Type B pancreatic cell (in vitro differentiated cells): ENCODE results near the gene ACTN1. TPM values are rescaled to one million over a fixed set of nuclear protein-coding genes. Genes with fewer than 3 reads are reported as not detected.

Experiments
- DNase-seq: peaks from one replicate; pipeline ENCODE4 v3.0.0; 2021; ENCODE audit warnings: mixed read lengths; ENCODE audit not compliant: unreplicated experiment; ENCODE audit errors: extremely low spot score
- H3K27ac Mint-ChIP-seq: 2 replicates; pipeline ENCODE4 v1.8.0; 2021; ENCODE audit warnings: mild to moderate bottlenecking, mixed read lengths
- H3K27me3 Mint-ChIP-seq: 2 replicates; pipeline ENCODE4 v1.8.0; 2021; ENCODE audit warnings: mixed read lengths
- H3K36me3 Mint-ChIP-seq: 2 replicates; pipeline ENCODE4 v1.8.0; 2021; ENCODE audit warnings: mixed read lengths
- H3K4me1 Mint-ChIP-seq: one replicate; pipeline ENCODE4 v1.8.0; 2021; ENCODE audit warnings: mixed read lengths; ENCODE audit not compliant: unreplicated experiment
- H3K4me3 Mint-ChIP-seq: 2 replicates; pipeline ENCODE4 v1.8.0; 2021; ENCODE audit warnings: mild to moderate bottlenecking, mixed read lengths
- H3K9me3 Mint-ChIP-seq: 2 replicates; pipeline ENCODE4 v1.8.0; 2021; ENCODE audit warnings: mixed read lengths
- total RNA-seq: library from RNA; stranded (reverse); gene quantifications from 2 replicates; pipeline ENCODE4 v1.2.1, GENCODE V29; 2021; ENCODE audit warnings: low replicate concordance
- TF ChIP-seq, protein P1 (sequence below): fragments of 200-600 bp; sonication (generic); conservative IDR thresholded peaks from 2 replicates; pipeline ENCODE4 v1.5.0; 2021; ENCODE audit warnings: antibody characterized with exemption, mild to moderate bottlenecking

ACTN1 gene
- total RNA-seq, 1 donor from 2014 or later, result 176 TPM

DNA sequence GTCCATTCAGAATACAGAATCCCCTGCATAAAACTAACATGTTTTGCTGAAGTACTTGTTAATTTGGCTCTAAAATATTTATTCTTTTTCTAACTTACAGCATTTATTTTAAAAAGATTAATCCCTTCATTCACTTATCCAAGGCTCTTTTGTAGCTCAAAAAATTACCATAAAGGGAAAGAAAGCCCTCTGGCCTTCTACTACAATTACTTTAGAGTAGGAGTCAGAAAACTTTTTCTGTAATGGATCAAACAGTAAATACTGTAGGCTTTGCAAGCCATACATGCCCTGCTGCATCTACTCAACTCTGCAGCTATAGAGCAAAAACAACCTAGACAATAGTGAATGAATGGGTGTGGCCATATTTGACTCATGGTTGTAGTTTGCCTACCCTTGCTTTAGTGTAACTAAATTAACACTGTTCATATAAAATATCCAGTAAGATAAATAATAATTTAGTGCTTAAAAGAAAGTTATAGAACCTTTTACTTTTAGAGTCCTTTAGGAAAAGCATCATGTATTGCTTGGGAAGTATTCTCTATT lies 112.0 kb downstream of the ACTN1 start:
- no peak for DNase-seq
- H3K27me3 Mint-ChIP-seq, result no peaks in the 10 kb centered on the region
- H3K27ac Mint-ChIP-seq, result no peak overlapping the region
- peaks cover 9% of the 10 kb centered on the region for H3K36me3 Mint-ChIP-seq
- TF ChIP-seq, protein P1, sequence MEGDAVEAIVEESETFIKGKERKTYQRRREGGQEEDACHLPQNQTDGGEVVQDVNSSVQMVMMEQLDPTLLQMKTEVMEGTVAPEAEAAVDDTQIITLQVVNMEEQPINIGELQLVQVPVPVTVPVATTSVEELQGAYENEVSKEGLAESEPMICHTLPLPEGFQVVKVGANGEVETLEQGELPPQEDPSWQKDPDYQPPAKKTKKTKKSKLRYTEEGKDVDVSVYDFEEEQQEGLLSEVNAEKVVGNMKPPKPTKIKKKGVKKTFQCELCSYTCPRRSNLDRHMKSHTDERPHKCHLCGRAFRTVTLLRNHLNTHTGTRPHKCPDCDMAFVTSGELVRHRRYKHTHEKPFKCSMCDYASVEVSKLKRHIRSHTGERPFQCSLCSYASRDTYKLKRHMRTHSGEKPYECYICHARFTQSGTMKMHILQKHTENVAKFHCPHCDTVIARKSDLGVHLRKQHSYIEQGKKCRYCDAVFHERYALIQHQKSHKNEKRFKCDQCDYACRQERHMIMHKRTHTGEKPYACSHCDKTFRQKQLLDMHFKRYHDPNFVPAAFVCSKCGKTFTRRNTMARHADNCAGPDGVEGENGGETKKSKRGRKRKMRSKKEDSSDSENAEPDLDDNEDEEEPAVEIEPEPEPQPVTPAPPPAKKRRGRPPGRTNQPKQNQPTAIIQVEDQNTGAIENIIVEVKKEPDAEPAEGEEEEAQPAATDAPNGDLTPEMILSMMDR, result no peak
- H3K4me3 Mint-ChIP-seq, result no peak overlapping the region
- no peaks in the 10 kb centered on the region for H3K9me3 Mint-ChIP-seq
- peaks cover 5% of the 10 kb centered on the region for H3K4me1 Mint-ChIP-seq

DNA sequence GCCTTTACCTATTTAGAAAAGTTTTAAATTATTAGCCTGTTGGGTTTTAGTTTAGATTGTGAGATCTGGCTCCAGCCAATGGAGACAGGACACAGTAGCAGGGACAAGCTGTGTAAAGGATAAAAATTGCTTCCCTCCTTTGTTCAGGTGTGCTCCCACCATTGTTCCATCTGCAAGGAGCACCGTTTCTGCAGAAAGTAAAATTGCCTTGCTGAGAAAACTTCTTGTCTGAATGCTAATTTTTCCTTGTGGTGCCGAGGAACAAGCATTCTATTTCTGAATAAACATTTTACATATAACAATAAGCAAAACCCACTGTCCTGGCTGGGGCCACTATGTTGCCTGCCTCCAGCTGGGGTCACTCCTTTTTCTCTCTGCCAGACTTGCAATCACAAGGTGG lies 113.6 kb downstream of the ACTN1 start:
- H3K4me1 Mint-ChIP-seq, result peaks cover 10% of the 10 kb centered on the region
- TF ChIP-seq, protein P1, result no peak
- DNase-seq, result no peak
- no peaks in the 10 kb centered on the region for H3K27me3 Mint-ChIP-seq
- H3K36me3 Mint-ChIP-seq, result peaks cover 3% of the 10 kb centered on the region
- H3K4me3 Mint-ChIP-seq, result no peak overlapping the region
- no peak overlapping the region for H3K27ac Mint-ChIP-seq
- H3K9me3 Mint-ChIP-seq, result no peaks in the 10 kb centered on the region

DNA sequence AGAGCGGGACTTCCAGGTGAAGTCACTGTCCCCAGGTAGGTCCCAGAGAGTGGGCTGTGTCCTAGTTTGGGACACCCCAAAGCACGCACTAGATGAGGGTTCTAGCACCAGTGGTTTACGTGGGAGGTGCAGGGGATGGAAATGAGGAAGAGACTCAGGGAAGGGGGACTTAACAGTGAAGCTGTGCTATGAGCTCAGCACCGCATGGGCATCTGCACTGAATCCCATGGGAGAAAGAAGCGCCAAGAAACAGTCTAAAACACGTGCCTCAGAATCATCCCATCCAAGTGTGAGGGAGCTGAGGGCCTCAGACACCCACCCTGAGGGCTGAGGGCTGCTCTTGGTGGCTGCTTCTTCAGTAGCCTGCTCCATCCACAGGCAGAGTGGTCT lies 114.7 kb downstream of the ACTN1 start:
- H3K9me3 Mint-ChIP-seq, result no peaks in the 10 kb centered on the region
- no peaks in the 10 kb centered on the region for H3K27me3 Mint-ChIP-seq
- H3K27ac Mint-ChIP-seq, result no peak overlapping the region
- H3K4me1 Mint-ChIP-seq, result peaks cover 10% of the 10 kb centered on the region
- H3K36me3 Mint-ChIP-seq, result peaks cover 3% of the 10 kb centered on the region
- TF ChIP-seq, protein P1, result no peak
- DNase-seq, result no peak
- H3K4me3 Mint-ChIP-seq, result no peak overlapping the region

GRCh38 chr14:68863610-68864360 lies 115.3 kb downstream of the ACTN1 start:
- peaks cover 10% of the 10 kb centered on the region for H3K4me1 Mint-ChIP-seq
- peaks cover 3% of the 10 kb centered on the region for H3K36me3 Mint-ChIP-seq
- H3K27me3 Mint-ChIP-seq, result no peaks in the 10 kb centered on the region
- H3K4me3 Mint-ChIP-seq, result no peak overlapping the region
- TF ChIP-seq, protein P1, result no peak
- H3K9me3 Mint-ChIP-seq, result no peaks in the 10 kb centered on the region
- DNase-seq, result no peak
- no peak overlapping the region for H3K27ac Mint-ChIP-seq

GRCh38 chr14:68862954-68863594 lies 116.0 kb downstream of the ACTN1 start:
- peak overlapping the region; percentile 68 for H3K27ac Mint-ChIP-seq
- peaks cover 10% of the 10 kb centered on the region for H3K4me1 Mint-ChIP-seq
- no peak for DNase-seq
- H3K4me3 Mint-ChIP-seq, result no peak overlapping the region
- H3K9me3 Mint-ChIP-seq, result no peaks in the 10 kb centered on the region
- peaks cover 3% of the 10 kb centered on the region for H3K36me3 Mint-ChIP-seq
- no peaks in the 10 kb centered on the region for H3K27me3 Mint-ChIP-seq
- TF ChIP-seq, protein P1, result peak; percentile 90
